Stimulated activated CD4-positive, alpha-beta T cell treated with anti-CD3 and anti-CD28 coated beads, Interleukin-12 subunit alpha, Interleukin-12 subunit beta, amount 100 ng/mL, for 48 hours (primary cell): ENCODE data around the gene CTAG1A.
"Not testable (repeated sequence)": the region's sequence is repeated elsewhere in the genome, so short reads cannot be mapped to it uniquely, and the experiment has no call there.

Experiments
- DNase-seq, 3 donors: peaks; one replicate each; pipeline ENCODE4 v3.0.0-alpha.2; 2020; ENCODE audit warnings: low read depth in 2 of 3, low spot score in 1 of 3

The CTAG1A gene

DNA sequence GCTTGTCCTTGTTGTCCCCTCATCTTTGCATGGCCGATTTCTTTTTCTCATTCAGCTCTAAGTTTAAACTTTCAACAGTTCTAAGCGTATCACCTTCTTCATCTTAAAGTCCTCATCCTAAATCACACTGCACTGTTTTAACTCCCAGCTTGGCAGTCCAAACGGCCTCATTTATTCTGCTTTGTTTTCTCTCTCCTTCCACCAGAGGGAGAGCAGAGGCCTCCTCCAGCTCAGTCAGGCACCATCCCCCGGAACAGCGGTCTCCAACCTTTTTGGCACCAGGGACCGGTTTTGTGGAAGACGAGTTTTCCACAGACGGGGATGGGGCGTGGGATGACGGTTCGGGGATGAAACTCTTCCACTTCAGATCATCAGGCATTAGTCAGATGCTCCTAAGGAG is 14.6 kb upstream of the CTAG1A start:
- DNase-seq = not testable (repeated sequence)

DNA sequence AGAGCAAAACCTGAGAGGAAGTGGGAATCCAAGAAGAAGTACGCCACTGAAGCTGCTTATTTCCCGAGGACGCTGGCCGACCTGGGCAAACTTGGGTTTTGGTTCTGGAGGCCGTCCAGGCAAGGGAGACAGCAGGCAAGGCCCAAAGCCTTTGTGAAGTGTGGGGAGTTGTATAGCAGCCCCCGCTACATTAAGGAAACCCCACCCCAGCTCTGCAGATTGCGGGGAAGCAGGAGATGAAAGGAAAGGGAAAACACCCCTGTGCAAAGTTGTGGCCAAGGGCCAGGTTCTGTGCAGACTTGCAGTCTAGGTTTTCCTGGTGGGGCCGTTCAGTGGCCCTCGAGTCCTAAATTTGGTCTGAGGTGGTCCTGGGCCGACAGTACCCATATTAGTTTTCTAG is 11.9 kb upstream of the CTAG1A start:
- DNase-seq = not testable (repeated sequence)

DNA sequence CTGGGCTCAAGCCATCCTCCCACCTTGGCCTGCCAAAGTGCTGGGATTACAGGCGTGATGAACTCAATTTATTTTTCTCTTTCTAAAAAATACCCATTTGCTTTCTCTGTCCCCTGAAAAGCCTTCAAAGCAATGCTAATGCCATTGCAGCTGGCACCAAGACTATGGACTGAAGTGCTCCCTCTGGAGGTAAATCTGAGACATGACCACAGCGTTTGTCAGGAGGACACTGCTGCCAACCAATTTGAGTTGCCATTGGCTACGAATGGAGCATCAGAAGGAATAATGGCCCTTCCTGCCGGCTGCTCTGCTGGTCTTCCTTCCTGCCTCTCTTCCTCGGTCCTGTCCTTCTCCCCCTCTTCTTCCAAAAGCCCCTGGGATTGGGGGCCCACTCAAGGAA is 9.9 kb upstream of the CTAG1A start:
- not testable (repeated sequence) for DNase-seq

DNA sequence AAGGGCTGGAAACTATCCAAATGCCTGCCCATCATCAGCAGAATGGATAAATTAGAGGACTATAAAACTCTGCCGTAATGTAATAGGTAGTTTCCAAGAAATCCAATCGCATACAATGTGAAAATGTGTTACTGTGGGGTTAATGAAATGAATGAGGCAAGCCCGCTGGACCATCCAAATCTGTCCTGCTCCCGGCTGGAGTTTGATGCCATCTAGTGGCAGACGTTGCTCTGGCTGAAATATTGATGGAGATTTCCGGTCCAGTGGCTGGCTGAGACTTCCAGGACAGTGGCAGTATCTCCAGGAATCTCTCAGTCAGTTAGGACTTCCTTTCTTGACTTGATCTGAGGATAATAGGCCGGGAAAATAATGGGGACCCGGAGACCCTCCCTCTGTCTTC is 1.9 kb upstream of the CTAG1A start:
- DNase-seq = not testable (repeated sequence)

DNA sequence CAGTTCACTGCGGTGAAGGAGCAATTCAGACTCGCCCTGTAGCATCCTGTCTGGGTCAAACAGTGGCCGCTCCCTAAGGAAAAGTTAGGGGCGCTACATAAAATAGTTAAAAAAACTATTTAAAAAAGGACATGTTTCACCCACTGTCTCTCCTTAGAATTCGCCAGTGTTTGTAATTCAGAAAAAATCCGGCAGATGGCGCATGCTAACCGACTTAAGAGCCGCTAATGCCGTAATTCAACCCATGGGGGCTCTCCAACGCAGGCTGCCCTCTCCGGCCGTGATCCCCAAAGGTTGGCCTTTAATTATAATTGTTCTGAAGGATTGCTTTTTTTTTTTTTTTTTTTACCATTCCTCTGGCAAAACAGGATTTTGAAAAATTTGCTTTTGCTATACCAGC is 5.5 kb downstream of the CTAG1A start:
- DNase-seq = not testable (repeated sequence)

DNA sequence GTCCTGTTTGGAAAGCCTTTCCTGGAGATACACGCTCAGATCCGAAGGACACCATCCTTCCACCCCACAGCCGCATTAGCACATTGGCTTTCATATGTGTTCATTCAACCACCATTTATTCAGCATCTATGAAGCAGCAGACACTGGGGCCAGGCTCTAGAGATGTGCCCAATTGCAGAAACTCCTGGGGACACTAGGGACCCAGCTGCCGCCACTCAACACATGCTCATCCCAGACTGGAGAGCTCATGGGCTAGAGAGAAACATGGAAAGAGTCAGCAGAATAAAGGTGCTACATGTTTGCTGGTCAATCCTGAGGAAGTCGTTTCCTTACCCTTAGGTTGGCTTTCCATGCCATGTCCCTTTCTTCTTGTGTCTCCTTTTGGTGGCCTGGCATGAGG is 7.6 kb downstream of the CTAG1A start:
- no peak for DNase-seq

DNA sequence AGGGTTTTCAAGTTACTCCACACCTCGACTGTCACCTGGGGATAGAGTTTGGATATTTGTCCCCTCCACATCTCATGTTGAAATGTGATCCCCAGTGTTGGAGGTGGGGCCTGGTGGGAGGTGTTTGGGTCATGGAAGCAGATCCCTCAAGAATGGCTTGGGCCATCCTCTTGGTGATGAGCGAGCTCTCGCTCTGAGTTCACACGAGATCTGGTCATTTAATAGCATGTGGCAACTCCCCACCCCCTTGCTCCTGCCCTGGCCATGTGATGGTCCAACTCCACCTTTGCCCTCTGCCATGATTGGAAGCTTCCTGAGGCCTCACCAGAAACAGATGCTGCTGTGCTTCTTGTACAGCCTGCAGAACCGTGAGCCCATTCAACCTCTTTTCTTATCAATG is 8.3 kb downstream of the CTAG1A start:
- no peak for DNase-seq

DNA sequence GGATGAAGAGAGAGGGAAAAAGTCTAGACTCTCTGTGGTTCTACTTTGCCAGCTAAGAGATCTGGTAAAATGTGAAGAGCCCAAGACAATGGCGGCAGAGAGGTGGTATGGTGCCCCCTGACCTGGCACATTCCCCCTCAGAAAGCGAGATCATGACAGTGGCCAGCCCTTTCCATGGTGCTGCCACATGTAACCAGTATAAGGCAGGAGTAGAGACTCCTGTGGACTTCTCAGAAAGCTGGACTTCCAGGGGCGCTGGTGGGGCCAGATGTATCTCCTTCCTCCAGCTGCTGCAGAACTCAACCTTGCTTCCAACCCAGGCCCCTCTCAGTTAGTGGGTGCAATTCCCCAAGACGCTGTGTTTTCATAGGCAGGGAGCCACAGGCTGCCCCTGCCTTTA is 9.6 kb downstream of the CTAG1A start:
- no peak for DNase-seq

DNA sequence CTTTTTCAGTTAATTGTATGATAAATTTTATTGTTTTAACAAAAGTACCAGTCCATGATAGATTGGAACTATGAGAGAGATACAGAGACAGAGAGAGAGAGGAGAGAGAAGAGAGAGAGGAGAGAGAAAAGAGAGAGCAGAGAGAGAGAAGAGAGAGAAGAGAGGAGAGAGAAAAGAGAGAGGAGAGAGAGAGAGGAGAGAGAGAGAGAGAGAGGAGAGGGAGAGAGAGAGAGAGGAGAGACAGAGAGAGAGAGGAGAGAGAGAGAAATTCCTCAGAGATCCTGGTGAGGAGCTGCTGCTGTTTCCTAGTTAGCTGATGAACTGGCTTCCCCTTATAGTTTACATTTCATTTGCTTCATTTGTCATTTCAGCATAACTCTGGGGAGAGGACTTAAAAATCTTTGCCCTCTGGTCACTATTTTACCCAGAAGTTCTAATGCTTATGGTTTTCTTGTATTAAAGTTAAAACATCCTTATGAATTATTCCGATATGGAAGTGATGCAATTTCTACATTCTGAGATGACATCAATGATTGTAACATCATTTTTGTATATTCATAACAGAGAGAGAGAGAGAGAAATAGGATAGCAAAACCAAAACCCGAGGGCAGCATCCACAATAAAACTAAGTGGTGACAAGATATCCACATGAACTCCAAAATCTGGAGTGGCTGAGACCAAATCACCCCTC is 10.8 kb downstream of the CTAG1A start:
- no peak for DNase-seq

DNA sequence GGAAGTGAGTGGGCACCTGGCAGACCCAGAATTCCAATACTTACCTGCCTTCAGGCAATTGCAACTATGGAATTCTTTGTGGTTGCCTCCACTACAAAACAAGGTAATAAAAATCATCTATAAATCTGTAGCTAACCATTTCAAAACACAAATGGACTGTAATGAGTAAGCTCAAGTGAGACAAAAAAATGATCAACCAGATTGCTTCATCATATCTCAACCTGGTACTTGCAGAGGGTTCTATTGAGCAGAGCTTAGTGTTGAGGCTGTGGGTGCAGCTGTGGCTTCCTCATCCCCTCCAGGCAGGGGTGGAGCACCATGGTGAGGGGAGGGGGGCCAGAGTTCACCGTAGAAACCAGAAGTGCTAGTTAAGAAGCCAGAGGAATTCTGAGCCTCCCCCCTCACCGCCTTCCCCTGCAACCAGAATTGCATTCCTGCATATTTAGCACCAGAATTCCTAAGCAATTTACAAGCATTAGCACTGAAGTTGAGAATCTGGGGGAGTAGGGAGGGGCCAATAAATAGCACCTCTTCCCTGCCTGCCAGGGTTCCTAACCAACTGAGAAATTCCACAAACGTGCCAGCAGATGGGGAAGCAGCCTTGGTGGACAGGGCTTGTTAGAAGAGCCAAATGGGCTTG is 11.5 kb downstream of the CTAG1A start:
- DNase-seq = no peak

DNA sequence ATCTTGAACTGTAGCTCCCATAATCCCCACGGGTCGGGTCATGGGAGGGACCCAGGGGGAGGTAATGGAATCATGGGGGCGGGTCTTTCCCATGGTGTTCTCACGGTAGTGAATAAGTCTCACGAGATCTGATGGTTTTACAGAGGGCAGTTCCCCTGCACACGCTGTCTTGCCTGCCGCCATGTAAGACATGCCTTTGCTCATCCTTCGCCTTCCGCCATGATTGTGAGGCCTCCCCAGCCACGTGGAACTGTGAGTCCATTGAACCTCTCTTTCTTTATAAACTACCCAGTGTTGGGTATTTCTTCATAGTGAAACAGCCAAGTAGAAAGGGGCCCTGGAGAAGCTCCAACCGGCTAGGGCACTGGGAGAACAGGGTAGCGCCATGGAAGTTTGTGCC is 12.3 kb downstream of the CTAG1A start:
- no peak for DNase-seq

DNA sequence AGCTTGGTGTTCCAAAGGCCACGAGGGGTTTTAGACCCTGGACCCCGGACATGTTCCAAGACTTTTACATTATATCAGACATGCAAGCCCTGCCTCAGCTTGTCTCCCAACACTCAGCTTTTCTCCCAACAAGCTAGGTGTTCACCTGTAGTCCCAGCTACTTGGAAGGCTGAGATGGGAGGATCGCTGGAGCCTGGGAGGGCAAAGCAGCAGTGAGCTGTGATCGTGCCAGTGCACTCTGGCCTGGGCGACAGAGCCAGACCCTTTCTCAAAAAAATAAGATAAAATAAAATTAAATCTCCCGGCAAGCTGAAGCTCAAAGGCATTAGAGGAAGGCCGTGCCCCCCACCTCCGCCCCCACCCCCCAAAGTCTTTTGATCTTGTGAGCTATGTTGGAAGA is 13.7 kb downstream of the CTAG1A start:
- DNase-seq = no peak

DNA sequence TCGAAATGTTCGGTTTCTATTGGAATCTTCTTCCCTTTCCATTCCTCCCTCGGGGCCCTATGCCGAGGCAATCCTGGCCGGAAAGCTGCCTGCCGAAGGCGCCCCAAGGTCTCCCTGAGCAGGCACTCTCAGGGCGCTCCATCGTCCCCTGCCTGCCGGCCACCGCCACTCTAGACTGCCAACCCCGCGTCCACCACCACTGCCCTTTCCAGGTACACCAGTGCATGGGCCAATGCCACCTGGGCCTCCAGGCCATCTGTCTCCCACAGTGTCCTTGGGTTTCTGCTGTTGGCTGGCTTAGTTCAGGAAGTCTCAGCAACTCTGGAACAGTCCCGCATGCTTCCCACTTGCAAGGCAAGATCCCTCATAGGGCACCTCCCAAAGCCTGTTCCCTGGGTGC is 14.6 kb downstream of the CTAG1A start:
- DNase-seq = no peak

DNA sequence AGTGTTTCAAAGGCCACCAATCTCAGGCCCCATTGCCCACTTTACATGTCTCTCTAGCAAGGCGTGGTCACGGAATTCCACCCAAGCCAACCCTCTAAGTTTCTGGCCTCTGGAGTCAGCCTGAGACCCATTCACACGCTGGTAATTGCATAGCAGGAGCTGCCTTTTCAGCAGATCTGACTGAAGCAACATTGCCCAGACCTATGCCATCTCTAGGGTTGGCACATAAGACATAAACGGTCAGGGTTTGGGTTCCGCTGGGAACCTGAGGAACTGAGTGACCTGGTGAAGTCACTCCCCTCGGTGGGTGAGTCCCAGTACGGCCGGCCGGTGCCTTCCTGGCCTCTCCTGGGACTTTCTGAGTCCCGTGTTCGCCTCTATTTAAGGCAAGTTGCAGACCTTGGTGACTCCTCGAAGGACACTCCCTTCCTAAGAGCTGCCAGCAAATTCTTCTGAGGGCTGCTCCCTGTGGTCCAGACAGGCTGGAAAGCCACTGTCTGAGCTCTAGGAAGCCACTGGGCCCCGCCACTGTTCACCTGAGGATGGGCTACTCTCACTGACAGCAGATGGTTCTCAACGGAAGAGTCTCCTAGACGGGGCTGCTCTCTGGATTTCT is 15.9 kb downstream of the CTAG1A start:
- no peak for DNase-seq

DNA sequence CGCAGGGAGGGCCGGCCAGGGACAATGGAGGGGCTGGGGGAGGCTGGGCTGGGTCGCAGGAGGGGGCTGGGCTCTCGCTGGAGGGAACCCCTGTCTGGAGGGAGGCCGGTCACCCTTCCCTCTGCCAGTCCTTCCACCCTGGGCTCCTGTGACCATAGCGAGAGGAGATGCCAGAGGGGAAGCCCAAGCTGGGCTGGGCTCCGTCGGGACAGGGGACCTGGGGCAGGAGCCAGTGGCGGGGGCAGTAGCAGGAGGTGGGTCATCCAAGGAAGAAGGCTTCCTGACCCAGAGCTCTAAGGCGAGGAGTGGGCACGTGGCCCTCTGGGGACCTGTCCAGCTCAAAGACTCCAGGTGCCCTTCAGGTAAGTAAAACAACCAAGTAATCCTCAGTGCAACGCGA is 17.3 kb downstream of the CTAG1A start:
- DNase-seq = no peak

DNA sequence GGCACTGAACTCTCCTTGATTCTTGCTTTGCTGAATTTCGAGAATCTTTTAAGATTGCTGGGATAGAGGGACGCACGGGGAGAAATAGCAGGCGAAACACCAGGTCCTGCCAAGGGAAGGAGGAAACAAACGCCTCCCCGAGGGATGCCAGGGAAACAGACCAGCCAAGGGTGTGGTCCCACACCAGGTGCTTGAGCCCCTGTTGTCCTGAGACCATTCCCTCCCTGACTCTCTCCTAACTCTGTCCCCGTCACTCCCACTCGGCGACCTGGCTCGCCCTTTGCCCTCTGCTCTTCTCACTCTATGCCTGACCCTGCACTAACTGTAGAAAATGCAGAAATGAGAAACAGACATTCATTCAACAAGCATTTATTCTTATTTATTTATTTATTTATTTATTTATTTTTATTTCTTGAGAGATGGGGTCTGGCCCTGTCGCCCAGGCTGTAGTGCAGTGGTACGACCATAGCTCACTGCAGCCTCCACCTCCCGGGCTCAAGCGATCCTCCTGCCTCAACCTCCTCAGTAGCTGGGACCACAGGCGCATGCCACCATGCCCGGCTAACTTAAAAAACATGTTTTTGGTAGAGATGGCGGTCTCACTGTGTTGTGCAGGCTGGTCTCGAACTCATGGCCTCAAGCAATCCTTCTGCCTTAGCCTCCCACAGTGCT is 18.0 kb downstream of the CTAG1A start:
- no peak for DNase-seq

DNA sequence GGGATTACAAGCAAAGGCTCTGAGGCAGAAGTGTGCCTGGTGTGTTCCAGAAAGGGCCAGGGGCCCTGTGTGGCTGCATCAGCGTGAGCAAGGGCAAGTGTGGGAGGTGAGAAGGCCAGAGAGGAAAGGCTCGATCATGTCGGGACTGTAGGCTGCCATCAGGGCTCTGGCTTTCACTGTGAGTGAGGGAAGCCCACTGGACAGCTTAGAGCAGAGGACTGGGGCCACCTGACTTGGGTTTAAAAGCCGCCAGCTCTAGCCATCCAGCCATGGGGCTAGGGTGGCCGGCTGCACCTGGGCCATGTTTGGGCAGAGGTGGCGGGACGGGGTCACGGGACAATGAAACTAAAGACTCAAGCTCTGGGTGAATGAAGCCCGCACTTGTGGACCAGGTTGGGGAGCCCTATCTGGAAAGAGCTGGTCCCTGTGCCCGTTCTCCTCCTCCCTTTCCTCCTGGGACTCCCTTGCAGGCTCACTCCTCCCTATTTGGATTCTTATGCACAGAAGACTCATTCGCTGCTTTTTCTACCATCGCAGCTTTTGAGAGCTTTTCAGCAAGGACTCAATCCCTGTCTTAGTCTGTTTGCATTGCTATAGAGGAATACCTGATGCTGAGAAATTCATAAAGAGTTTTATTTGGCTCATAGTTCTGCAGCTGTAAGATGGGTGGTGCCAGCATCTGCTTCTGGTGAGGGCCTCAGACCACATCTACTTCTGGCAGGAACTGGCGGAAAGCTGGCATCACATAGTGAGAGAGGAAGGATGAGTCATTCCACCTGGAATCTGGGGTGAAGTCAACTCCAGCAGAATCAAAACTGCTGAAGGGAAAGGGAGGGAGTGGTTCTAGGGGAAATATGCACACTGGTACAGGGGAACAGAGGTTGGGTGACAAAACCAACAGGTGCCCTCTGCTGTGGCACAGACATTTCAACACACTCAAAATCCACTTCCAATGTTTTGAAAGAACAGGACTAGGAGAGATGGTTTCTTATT is 18.8 kb downstream of the CTAG1A start:
- DNase-seq = no peak

DNA sequence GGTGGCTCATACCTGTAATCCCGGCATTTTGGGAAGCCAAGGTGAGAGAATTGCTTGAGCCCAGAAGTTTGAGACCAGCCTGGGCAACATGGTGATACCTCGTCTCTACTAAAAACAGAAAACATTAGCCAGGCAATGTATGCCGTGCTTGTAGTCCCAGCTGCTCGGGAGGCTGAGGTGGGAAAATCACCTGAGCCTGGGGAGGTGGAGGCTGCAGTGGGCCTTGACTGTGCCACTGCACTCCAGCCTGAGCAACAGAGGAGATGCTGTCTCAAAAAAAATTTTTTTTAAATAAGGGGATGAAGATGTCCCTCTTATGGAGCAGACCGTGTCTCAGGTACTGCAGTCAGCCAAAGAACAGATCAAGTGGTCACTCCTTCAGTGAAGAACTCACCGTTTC is 20.6 kb downstream of the CTAG1A start:
- DNase-seq = no peak

DNA sequence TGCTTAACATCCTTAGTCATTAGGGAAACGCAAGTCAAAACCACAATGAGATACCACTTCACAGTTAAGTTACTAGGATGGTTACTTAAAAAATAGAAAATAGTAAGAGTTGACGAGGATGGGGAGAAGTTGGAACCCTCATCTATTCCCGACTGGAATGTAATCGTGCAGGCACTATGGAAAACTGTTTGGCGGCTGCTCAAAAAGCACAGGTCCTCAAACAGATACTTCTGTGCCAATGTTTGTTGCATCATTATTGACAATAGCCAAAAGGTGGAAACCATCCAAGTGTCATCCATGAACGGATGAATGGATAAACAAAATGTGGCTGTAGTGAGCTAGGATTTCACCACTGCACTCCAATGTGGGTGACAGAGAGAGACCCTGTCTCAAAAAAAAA is 22.4 kb downstream of the CTAG1A start:
- DNase-seq = no peak

DNA sequence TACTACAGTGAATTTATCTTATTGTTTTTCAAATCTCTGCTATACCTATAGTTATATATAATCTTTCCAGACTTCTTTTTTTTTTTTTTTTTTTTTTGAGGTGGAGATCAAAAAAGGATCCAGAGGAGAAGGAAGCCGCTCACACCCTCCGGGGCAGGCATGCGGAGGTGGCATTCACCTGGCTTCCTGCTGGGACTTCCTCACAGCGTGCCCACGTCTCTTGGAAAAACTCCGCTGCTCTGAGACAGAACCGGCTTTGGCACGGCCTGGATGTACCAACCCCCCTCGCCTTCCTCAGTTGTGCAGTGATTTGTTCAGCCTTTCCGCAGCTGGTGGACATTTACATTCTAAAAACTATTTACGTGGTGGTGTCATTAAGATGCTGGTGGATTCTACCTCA is 23.0 kb downstream of the CTAG1A start:
- not testable (repeated sequence) for DNase-seq

DNA sequence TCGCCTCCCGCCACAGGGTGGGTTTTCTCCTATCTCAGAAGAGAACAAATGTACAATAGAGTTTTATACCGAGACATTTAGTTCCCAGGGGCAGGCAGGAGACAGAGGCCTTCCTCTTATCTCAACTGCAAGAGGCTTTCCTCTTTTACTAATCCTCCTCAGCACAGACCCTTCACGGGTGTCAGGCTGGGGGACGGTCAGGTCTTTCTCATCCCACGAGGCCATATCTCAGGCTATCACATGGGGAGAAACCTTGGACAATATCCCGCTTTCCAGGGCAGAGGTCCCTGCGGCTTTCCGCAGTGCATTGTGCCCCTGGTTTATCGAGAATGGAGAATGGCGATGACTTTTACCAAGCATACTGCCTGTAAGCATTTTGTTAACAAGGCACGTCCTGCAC is 23.9 kb downstream of the CTAG1A start:
- DNase-seq = not testable (repeated sequence)
